Measurements from ENCODE around the gene CUBN.

- TF ChIP-seq, protein P1, sequence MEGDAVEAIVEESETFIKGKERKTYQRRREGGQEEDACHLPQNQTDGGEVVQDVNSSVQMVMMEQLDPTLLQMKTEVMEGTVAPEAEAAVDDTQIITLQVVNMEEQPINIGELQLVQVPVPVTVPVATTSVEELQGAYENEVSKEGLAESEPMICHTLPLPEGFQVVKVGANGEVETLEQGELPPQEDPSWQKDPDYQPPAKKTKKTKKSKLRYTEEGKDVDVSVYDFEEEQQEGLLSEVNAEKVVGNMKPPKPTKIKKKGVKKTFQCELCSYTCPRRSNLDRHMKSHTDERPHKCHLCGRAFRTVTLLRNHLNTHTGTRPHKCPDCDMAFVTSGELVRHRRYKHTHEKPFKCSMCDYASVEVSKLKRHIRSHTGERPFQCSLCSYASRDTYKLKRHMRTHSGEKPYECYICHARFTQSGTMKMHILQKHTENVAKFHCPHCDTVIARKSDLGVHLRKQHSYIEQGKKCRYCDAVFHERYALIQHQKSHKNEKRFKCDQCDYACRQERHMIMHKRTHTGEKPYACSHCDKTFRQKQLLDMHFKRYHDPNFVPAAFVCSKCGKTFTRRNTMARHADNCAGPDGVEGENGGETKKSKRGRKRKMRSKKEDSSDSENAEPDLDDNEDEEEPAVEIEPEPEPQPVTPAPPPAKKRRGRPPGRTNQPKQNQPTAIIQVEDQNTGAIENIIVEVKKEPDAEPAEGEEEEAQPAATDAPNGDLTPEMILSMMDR (conservative IDR thresholded peaks at IDR 0.05; ENCODE audit: low read depth, low read length), result no peak
- TF ChIP-seq EZH2 (IDR thresholded peaks at IDR 0.05; ENCODE audit: low read length, unreplicated experiment), result no peak
- no peak for TF ChIP-seq EZH2phosphoT487 (IDR thresholded peaks at IDR 0.05; ENCODE audit: borderline replicate concordance, low read length)
These were observed 340.8 kb downstream of the CUBN start for GRCh38 chr10:16788778-16789177.
